NT2/D1 (cell line): ENCODE measurements around the gene ANKRD66.

Experiments used
- SUZ12 ChIP-seq: IDR thresholded peaks from 2 replicates; pipeline ENCODE4 v1.6.1; 2011; ENCODE audit not compliant: insufficient read length, insufficient read depth; ENCODE audit errors: extremely low read depth
- YY1 ChIP-seq: IDR thresholded peaks from 2 replicates; pipeline ENCODE4 v1.6.1; 2011; ENCODE audit not compliant: insufficient read length, insufficient read depth
- ZNF274 ChIP-seq: IDR thresholded peaks from 2 replicates; pipeline ENCODE4 v1.6.1; 2011; ENCODE audit warnings: mild to moderate bottlenecking, low read depth, low read length

DNA sequence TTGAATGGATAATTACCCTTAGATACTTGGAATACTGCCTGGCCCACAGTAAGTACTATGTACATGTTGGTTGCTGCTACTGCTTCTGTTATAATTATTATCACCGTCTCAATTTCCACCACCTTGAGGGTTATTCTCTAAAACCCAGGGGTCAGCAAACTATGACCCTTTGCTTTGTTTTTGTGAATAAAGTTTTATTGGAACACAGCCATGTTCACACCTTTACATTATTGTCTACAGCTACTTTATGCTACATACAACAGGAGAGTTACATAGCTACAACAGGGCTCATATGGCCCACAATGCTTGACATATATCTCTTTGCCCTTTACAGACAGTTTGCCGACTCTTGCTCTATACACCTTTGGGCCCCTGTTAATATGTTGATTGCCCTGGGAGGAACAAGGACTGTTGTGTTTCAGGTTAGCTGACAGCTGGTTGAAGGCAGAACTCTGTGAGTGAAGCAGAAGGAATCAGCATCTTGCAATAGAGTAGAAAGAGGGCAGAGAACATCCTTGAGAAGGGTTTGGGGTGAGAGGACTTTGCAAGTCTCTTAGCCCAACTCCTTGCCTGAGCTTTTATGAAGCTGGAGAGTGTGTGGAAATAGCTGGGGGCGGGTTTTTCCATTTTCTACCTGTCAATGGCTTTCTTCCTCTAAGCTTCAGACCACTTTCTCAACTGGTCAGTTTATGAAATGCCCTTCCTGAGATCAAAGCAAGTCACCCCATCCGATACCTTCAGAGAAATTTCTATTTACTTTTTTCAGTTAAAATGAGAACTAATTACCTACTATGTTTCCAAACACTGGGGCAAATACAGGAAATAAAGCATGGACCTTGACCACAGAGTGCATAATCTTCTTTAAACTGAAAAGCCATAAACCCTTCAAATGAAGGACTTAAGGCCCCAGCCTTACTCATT, 43.0 kb downstream of the ANKRD66 start:
- TF ChIP-seq YY1 (no peak), ZNF274 (no peak), SUZ12 (no peak)
